Measurements from ENCODE around the gene IL11.
A peak's percentile ranks its signal among the peaks of the same experiment; 100 is the strongest.
"Not testable (repeated sequence)": the region's sequence is repeated elsewhere in the genome, so short reads cannot be mapped to it uniquely, and the experiment has no call there.

Gene IL11

GRCh38 chr19:55348317-55349034, 21.8 kb downstream of the IL11 start:
- DNase-seq, result no peak

GRCh38 chr19:55347442-55348009, 22.7 kb downstream of the IL11 start:
- DNase-seq, result no peak

GRCh38 chr19:55346725-55347441, 23.4 kb downstream of the IL11 start:
- no peak for DNase-seq

- DNase-seq, result no peak
These were observed 24.2 kb downstream of the IL11 start for GRCh38 chr19:55345818-55346724.

- DNase-seq, result no peak
These were observed 25.0 kb downstream of the IL11 start for GRCh38 chr19:55345101-55345817.

- DNase-seq, result no peak
These were observed 25.8 kb downstream of the IL11 start for GRCh38 chr19:55344444-55344843.

GRCh38 chr19:55341595-55342531, 28.4 kb downstream of the IL11 start:
- no peak for DNase-seq

- DNase-seq, result peak; percentile 58
These were observed 29.1 kb downstream of the IL11 start for GRCh38 chr19:55341171-55341588.

GRCh38 chr19:55340784-55341147, 29.5 kb downstream of the IL11 start:
- no peak for DNase-seq

- DNase-seq, result no peak
These were observed 30.1 kb downstream of the IL11 start for GRCh38 chr19:55339889-55340783.

GRCh38 chr19:55339105-55339888, 31.0 kb downstream of the IL11 start, which contains the start of gene KMT5C:
Gene KMT5C (plus strand): TSS chr19:55339876. CDS start chr19:55341937, 2,061 bp downstream.
- DNase-seq, result peak; percentile 100

GRCh38 chr19:55336101-55336500, 34.2 kb downstream of the IL11 start:
- no peak for DNase-seq

- no peak for DNase-seq
These were observed 36.4 kb downstream of the IL11 start for GRCh38 chr19:55333870-55334269.

GRCh38 chr19:55329791-55330190, 40.5 kb downstream of the IL11 start:
- not testable (repeated sequence) for DNase-seq

- DNase-seq, result not testable (repeated sequence)
These were observed 41.4 kb downstream of the IL11 start for GRCh38 chr19:55328774-55329318.

GRCh38 chr19:55325172-55325571, 45.1 kb downstream of the IL11 start, which contains the start of gene TMEM150B:
Gene TMEM150B (minus strand): TSS chr19:55325341. CDS start chr19:55321036, 4,305 bp downstream.
- no peak for DNase-seq

GRCh38 chr19:55324662-55325061, 45.6 kb downstream of the IL11 start:
- DNase-seq, result no peak

- DNase-seq, result no peak
These were observed 47.9 kb downstream of the IL11 start for GRCh38 chr19:55322204-55322885.
